Ovary (tissue), 3 donors: ENCODE data around the gene NFKBIE.

Source experiments
- CTCF ChIP-seq, 3 donors: fragments of 450-650 bp in 2 of 3; fragments of 200-600 bp in 1 of 3; IDR thresholded peaks; one replicate each; pipeline versions ENCODE4 v1.5.1 to v1.8.0; 2016 to 2022; ENCODE audit warnings: antibody characterized with exemption in 3 of 3, mild to moderate bottlenecking in 1 of 3
- EP300 ChIP-seq: sonication (generic); formaldehyde crosslinking; IDR thresholded peaks from one replicate; pipeline ENCODE4 v1.6.1; 2017; ENCODE audit warnings: antibody characterized with exemption
- POLR2A ChIP-seq: fragments of 450-650 bp; IDR thresholded peaks from one replicate; pipeline ENCODE4 v1.6.1; 2017; ENCODE audit warnings: antibody characterized with exemption, mild to moderate bottlenecking, moderate library complexity
- donor health status: DM: no; HTN: no; CAD: no.

GRCh38 chr6:44228836-44229235 is 36.5 kb downstream of the NFKBIE start:
- TF ChIP-seq POLR2A (no peak), CTCF (IDR thresholded peaks at IDR 0.05) (no peak), EP300 (no peak)
